OCI-LY3 (cell line): ENCODE results near the gene PCA3.

Experiments
- EZH2phosphoT487 ChIP-seq: fragments of 200-600 bp; shearing (Covaris generic); IDR thresholded peaks from 2 replicates; pipeline ENCODE4 v1.6.1; 2018; ENCODE audit warnings: antibody characterized with exemption, mixed run types, low read depth
- TF ChIP-seq, protein P1 (sequence below): fragments of 200-600, 300-600 bp; sonication (generic); IDR thresholded peaks from 2 replicates; pipeline ENCODE4 v1.5.1; 2014; ENCODE audit warnings: antibody characterized with exemption, low read length, low read depth

DNA sequence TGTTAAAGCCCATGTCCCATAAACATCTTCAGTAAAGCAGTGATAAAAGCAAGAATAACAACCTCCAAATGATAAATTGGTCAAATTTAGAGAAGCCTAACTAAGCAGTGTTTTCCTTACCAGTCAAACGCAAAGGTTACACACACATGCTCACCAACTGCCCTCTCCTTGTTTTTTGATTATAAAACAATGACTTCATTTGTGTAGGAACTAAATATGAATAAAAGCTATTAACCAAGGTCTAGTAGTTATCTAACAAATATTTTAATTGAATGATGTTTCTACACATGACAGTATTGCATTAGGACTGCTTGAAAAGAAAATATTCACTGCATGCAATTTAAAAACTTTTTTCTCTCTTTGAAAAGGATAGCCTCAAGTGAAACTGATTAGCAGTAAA is 36.7 kb downstream of the PCA3 start:
- TF ChIP-seq, protein P1, sequence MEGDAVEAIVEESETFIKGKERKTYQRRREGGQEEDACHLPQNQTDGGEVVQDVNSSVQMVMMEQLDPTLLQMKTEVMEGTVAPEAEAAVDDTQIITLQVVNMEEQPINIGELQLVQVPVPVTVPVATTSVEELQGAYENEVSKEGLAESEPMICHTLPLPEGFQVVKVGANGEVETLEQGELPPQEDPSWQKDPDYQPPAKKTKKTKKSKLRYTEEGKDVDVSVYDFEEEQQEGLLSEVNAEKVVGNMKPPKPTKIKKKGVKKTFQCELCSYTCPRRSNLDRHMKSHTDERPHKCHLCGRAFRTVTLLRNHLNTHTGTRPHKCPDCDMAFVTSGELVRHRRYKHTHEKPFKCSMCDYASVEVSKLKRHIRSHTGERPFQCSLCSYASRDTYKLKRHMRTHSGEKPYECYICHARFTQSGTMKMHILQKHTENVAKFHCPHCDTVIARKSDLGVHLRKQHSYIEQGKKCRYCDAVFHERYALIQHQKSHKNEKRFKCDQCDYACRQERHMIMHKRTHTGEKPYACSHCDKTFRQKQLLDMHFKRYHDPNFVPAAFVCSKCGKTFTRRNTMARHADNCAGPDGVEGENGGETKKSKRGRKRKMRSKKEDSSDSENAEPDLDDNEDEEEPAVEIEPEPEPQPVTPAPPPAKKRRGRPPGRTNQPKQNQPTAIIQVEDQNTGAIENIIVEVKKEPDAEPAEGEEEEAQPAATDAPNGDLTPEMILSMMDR: no peak
- no peak for TF ChIP-seq EZH2phosphoT487
